Astrocyte (in vitro differentiated cells and primary cell): Measurements from ENCODE around the gene DNAJC5. TPM values are rescaled to one million over a fixed set of nuclear protein-coding genes. Genes with fewer than 3 reads are reported as not detected.

Experiments used
- DNase-seq: peaks from one replicate; pipeline ENCODE4 v3.0.0-alpha.2; 2010; ENCODE audit warnings: low read depth
- FAIRE-seq: peaks from 2 replicates; lab custom pipeline; 2011; peaks lifted over from hg19 to GRCh38; lab: Jason Lieb, UNC
- H2AFZ ChIP-seq: 2 replicates; pipeline ENCODE4 v1.6.0; 2012; ENCODE audit warnings: low read depth, low read length, inconsistent platforms
- H3K27ac ChIP-seq: 2 replicates; pipeline ENCODE4 v1.5.1; 2011; ENCODE audit warnings: low read depth, low read length, inconsistent platforms
- H3K27me3 ChIP-seq: 2 replicates; pipeline ENCODE4 v1.6.0; 2011; ENCODE audit warnings: low read length, inconsistent platforms; ENCODE audit not compliant: insufficient read depth
- H3K36me3 ChIP-seq: 2 replicates; pipeline ENCODE4 v1.5.1; 2011; ENCODE audit warnings: low read length, inconsistent platforms; ENCODE audit not compliant: insufficient read depth
- H3K4me1 ChIP-seq: 2 replicates; pipeline ENCODE4 v1.5.1; 2011; ENCODE audit warnings: low read length, inconsistent platforms; ENCODE audit not compliant: insufficient read depth
- H3K4me2 ChIP-seq: 2 replicates; pipeline ENCODE4 v1.6.0; 2012; ENCODE audit warnings: low read length, inconsistent platforms
- H3K4me3 ChIP-seq: 2 replicates; pipeline ENCODE4 v1.5.1; 2011; ENCODE audit warnings: low read depth, mild to moderate bottlenecking, low read length, inconsistent platforms; ENCODE audit not compliant: insufficient read depth
- H3K79me2 ChIP-seq: 2 replicates; pipeline ENCODE4 v1.6.0; 2012; ENCODE audit warnings: mild to moderate bottlenecking, low read length, inconsistent platforms; ENCODE audit not compliant: insufficient read depth
- H3K9ac ChIP-seq: 2 replicates; pipeline ENCODE4 v1.6.0; 2012; ENCODE audit warnings: mild to moderate bottlenecking, low read length, inconsistent platforms
- H3K9me3 ChIP-seq: 2 replicates; pipeline ENCODE4 v1.5.1; 2012; ENCODE audit warnings: low read depth, mild to moderate bottlenecking, low read length, inconsistent platforms; ENCODE audit not compliant: insufficient read depth
- H4K20me1 ChIP-seq: 2 replicates; pipeline ENCODE4 v1.6.0; 2012; ENCODE audit warnings: low read length, inconsistent platforms; ENCODE audit not compliant: insufficient read depth
- H3K27ac Mint-ChIP-seq: one replicate; pipeline ENCODE4 v1.8.0; 2021; ENCODE audit warnings: mild to moderate bottlenecking, mixed read lengths; ENCODE audit not compliant: unreplicated experiment
- H3K27me3 Mint-ChIP-seq: one replicate; pipeline ENCODE4 v1.8.0; 2021; ENCODE audit warnings: low read depth, mixed read lengths; ENCODE audit not compliant: unreplicated experiment
- H3K36me3 Mint-ChIP-seq: one replicate; pipeline ENCODE4 v1.8.0; 2021; ENCODE audit warnings: low read depth, mixed read lengths; ENCODE audit not compliant: unreplicated experiment
- H3K4me1 Mint-ChIP-seq: one replicate; pipeline ENCODE4 v1.8.0; 2021; ENCODE audit warnings: low read depth, mixed read lengths; ENCODE audit not compliant: unreplicated experiment
- H3K4me3 Mint-ChIP-seq: one replicate; pipeline ENCODE4 v1.8.0; 2021; ENCODE audit warnings: mild to moderate bottlenecking, moderate library complexity, mixed read lengths; ENCODE audit not compliant: unreplicated experiment
- H3K9me3 Mint-ChIP-seq: one replicate; pipeline ENCODE4 v1.8.0; 2021; ENCODE audit warnings: mild to moderate bottlenecking, mixed read lengths; ENCODE audit not compliant: unreplicated experiment
- CTCF ChIP-seq: IDR thresholded peaks from 2 replicates; pipeline ENCODE4 v1.5.1; 2011; ENCODE audit warnings: low read depth, mild to moderate bottlenecking, inconsistent platforms, low read length, moderate library complexity; ENCODE audit not compliant: insufficient read depth
- EZH2 ChIP-seq: IDR thresholded peaks from 2 replicates; pipeline ENCODE4 v1.6.1; 2012; ENCODE audit warnings: mild to moderate bottlenecking, low read length, inconsistent platforms; ENCODE audit not compliant: insufficient read depth
- total RNA-seq: library from RNA; stranded (reverse); gene quantifications from 2 replicates; pipeline ENCODE4 v1.2.1, GENCODE V29; 2021

The DNAJC5 gene
- total RNA-seq, 1 donor from 2014 or later: 64.6 TPM

GRCh38 chr20:63895202-63895951 is 451 bp downstream of the DNAJC5 start:
- H3K36me3 ChIP-seq: peaks cover 11% of the 10 kb centered on the region
- no peak for TF ChIP-seq CTCF
- no peak for TF ChIP-seq EZH2
- Mint-ChIP-seq H3K4me1 (peaks cover 14% of the 10 kb centered on the region), H3K27me3 (no peaks in the 10 kb centered on the region), H3K36me3 (peaks cover 2% of the 10 kb centered on the region), H3K9me3 (no peaks in the 10 kb centered on the region), H3K4me3 (peak overlapping the region; percentile 94), H3K27ac (peak overlapping the region; percentile 94)
- peaks cover 10% of the 10 kb centered on the region for H3K4me1 ChIP-seq
- H2AFZ ChIP-seq: no peak overlapping the region
- H3K79me2 ChIP-seq: peaks cover 49% of the 10 kb centered on the region
- DNase-seq (no peak), FAIRE-seq (no peak)
- peak overlapping the region; percentile 91 for H3K9ac ChIP-seq
- H3K4me3 ChIP-seq: peak overlapping the region; percentile 83
- peak overlapping the region; percentile 67 for H3K27ac ChIP-seq
- peaks cover 64% of the 10 kb centered on the region for H4K20me1 ChIP-seq
- no peaks in the 10 kb centered on the region for H3K9me3 ChIP-seq
- H3K27me3 ChIP-seq: no peaks in the 10 kb centered on the region
- H3K4me2 ChIP-seq: peak overlapping the region; percentile 86

GRCh38 chr20:63895952-63896263 is 982 bp downstream of the DNAJC5 start:
- Histone ChIP-seq H3K9me3 (no peaks in the 10 kb centered on the region), H3K36me3 (peaks cover 6% of the 10 kb centered on the region), H3K9ac (peak overlapping the region; percentile 91), H3K4me3 (peak overlapping the region; percentile 83), H4K20me1 (peaks cover 65% of the 10 kb centered on the region), H2AFZ (no peak overlapping the region), H3K4me1 (peaks cover 10% of the 10 kb centered on the region), H3K4me2 (peak overlapping the region; percentile 86), H3K27ac (peak overlapping the region; percentile 67), H3K79me2 (peaks cover 54% of the 10 kb centered on the region), H3K27me3 (no peaks in the 10 kb centered on the region)
- no peaks in the 10 kb centered on the region for H3K9me3 Mint-ChIP-seq
- no peak for DNase-seq
- H3K27ac Mint-ChIP-seq: peak overlapping the region; percentile 94
- no peak for TF ChIP-seq CTCF
- no peak for TF ChIP-seq EZH2
- no peaks in the 10 kb centered on the region for H3K27me3 Mint-ChIP-seq
- peak; percentile 41 for FAIRE-seq
- H3K36me3 Mint-ChIP-seq: peaks cover 4% of the 10 kb centered on the region
- peaks cover 14% of the 10 kb centered on the region for H3K4me1 Mint-ChIP-seq
- H3K4me3 Mint-ChIP-seq: peak overlapping the region; percentile 94
